Measurements from ENCODE around the gene CTNNA3. TPM values are rescaled to one million over a fixed set of nuclear protein-coding genes. Genes with fewer than 3 reads are reported as not detected.

CTNNA3 gene
- total and polyA plus RNA-seq, 2 donors (not counting 3 experiments of a cell fraction or from before 2014, with no cell fraction given): not detected

DNA sequence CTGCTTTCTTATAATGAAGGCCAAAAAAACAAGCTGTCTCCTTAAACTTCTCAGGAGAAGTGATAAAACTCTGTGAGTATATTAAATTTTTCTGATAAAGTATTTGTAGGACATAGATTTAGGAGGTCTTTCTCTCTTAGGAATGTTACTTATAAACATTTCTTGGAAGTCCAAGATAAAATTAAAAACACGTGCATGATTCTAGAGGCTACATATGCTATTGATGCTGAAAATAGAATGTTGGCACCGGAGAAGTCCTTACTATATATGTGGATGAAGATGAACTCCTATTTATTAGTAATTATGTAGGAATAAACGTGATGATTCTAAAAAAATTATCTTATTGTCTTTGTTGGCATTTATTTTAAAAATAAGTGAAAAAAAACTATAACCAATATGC is 1011.4 kb downstream of the CTNNA3 start:
- CTCF ChIA-PET: no interaction called here
- H3K4me1 ChIP-seq (ENCODE audit: control insufficient read depth, extremely low read depth, insufficient read depth, low read length): no peaks in the 10 kb centered on the region
- no peak overlapping the region for H3K9ac ChIP-seq (replicated peaks; ENCODE audit: extremely low read depth, insufficient read depth, low read length)
- no peaks in the 10 kb centered on the region for H3K9me3 ChIP-seq (replicated peaks; ENCODE audit: control insufficient read depth, insufficient read depth, low read length)
- no TSS peak for BruUV-seq (replicated peaks)
- H3K27ac ChIP-seq (ENCODE audit: insufficient read depth, low read depth, low read length): no peak overlapping the region
- H2AFZ ChIP-seq (ENCODE audit: low read depth, low read length): no peak overlapping the region
- POLR2A ChIA-PET: no interaction called here
- H3K4me3 ChIP-seq (replicated peaks in 1 of 3; ENCODE audit: insufficient read depth in 1 of 3, low read depth in 1 of 3, low read length in 3 of 3): no peak overlapping the region
- DNase-seq (ENCODE audit: low read depth, low spot score): no peak
- no peaks in the 10 kb centered on the region for H3K27me3 ChIP-seq (ENCODE audit: control insufficient read depth in 2 of 2, insufficient read depth in 2 of 2, low read length in 2 of 2)
- no peaks in the 10 kb centered on the region for H3K79me2 ChIP-seq (ENCODE audit: control insufficient read depth, insufficient read depth, low read length)
- FAIRE-seq: no peak
- no peak for TF ChIP-seq POLR2A (IDR thresholded peaks at IDR 0.05; ENCODE audit: low read depth, low read length)
- TF ChIP-seq, protein P1, sequence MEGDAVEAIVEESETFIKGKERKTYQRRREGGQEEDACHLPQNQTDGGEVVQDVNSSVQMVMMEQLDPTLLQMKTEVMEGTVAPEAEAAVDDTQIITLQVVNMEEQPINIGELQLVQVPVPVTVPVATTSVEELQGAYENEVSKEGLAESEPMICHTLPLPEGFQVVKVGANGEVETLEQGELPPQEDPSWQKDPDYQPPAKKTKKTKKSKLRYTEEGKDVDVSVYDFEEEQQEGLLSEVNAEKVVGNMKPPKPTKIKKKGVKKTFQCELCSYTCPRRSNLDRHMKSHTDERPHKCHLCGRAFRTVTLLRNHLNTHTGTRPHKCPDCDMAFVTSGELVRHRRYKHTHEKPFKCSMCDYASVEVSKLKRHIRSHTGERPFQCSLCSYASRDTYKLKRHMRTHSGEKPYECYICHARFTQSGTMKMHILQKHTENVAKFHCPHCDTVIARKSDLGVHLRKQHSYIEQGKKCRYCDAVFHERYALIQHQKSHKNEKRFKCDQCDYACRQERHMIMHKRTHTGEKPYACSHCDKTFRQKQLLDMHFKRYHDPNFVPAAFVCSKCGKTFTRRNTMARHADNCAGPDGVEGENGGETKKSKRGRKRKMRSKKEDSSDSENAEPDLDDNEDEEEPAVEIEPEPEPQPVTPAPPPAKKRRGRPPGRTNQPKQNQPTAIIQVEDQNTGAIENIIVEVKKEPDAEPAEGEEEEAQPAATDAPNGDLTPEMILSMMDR (IDR thresholded peaks at IDR 0.05; ENCODE audit: extremely low read depth in 1 of 2, insufficient read depth in 1 of 2, low read depth in 1 of 2, low read length in 2 of 2): no peak
- TF ChIP-seq POLR2AphosphoS5 (IDR thresholded peaks at IDR 0.05; ENCODE audit: insufficient read depth, low read depth, low read length): no peak
- TF ChIP-seq JUN (IDR thresholded peaks at IDR 0.05; ENCODE audit: borderline replicate concordance, insufficient read depth, insufficient read length, low read depth): no peak
- TF ChIP-seq, protein P2, sequence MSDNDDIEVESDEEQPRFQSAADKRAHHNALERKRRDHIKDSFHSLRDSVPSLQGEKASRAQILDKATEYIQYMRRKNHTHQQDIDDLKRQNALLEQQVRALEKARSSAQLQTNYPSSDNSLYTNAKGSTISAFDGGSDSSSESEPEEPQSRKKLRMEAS (IDR thresholded peaks at IDR 0.05; ENCODE audit: insufficient read depth, insufficient read length): no peak
- TF ChIP-seq FOS (IDR thresholded peaks at IDR 0.05; ENCODE audit: borderline replicate concordance, insufficient read depth, low read length): no peak
- no peak for TF ChIP-seq EZH2 (IDR thresholded peaks at IDR 0.05; ENCODE audit: borderline replicate concordance, low read depth, low read length, severe bottlenecking)
- TF ChIP-seq MYC (IDR thresholded peaks at IDR 0.05; ENCODE audit: low read depth, low read length): no peak
- TF ChIP-seq GATA2 (IDR thresholded peaks at IDR 0.05; ENCODE audit: insufficient read depth, insufficient read length, low read depth, low read length): no peak
- no peaks in the 10 kb centered on the region for H3K36me3 ChIP-seq (ENCODE audit: control insufficient read depth in 2 of 2, extremely low read depth in 1 of 2, insufficient read depth in 2 of 2, low read length in 2 of 2)
- H3K4me2 ChIP-seq (ENCODE audit: insufficient read depth, low read length): no peak overlapping the region
- H3K9me1 ChIP-seq (replicated peaks; ENCODE audit: control insufficient read depth, extremely low read depth, insufficient read depth, low read length): no peaks in the 10 kb centered on the region
- dilution Hi-C loops (cut with MboI; ENCODE audit: extremely low pct_ligation_motif_present, low sequenced_read_pairs) (no loop called here), intact Hi-C loops (cut with micrococcal nuclease) (no loop called here)
- H4K20me1 ChIP-seq (replicated peaks; ENCODE audit: control insufficient read depth, extremely low read depth, insufficient read depth, low read length): no peaks in the 10 kb centered on the region
